ENCODE measurements around the gene DPYSL3.

DNA sequence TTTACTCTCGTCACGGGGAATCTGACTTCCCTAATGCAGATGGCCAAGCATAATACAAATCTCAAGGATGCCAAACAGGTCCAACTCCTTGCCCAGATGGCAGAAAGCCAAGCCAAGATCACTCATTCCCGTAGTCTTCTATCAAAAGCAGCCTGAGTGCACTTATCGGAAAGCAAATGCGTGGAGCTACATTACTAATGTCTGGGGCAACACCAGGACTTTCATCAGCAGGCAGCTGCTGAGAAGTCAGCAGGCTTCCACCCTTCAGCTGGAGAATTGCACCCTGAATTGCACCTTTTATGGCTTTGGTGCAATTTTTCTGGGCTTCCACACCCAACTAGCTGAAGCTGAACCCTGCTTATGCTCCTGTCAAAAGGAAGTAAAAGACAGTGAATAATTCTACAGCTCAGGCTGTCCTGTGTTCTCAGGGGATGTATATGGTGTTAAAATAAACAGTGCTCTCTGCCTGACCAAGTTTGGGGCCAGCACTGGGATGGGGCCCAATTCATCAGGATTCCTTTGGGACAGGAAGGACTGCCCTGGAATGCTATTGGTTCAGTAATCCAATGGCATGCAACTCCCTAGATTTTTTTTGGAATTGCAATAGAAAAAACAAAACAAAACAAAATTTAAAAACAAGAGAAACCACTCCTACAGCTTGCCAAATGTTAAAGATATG lies 92.6 kb downstream of the DPYSL3 start:
- TF ChIP-seq, protein P1, sequence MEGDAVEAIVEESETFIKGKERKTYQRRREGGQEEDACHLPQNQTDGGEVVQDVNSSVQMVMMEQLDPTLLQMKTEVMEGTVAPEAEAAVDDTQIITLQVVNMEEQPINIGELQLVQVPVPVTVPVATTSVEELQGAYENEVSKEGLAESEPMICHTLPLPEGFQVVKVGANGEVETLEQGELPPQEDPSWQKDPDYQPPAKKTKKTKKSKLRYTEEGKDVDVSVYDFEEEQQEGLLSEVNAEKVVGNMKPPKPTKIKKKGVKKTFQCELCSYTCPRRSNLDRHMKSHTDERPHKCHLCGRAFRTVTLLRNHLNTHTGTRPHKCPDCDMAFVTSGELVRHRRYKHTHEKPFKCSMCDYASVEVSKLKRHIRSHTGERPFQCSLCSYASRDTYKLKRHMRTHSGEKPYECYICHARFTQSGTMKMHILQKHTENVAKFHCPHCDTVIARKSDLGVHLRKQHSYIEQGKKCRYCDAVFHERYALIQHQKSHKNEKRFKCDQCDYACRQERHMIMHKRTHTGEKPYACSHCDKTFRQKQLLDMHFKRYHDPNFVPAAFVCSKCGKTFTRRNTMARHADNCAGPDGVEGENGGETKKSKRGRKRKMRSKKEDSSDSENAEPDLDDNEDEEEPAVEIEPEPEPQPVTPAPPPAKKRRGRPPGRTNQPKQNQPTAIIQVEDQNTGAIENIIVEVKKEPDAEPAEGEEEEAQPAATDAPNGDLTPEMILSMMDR (IDR thresholded peaks at IDR 0.05), result no peak
- TF ChIP-seq POLR2A (IDR thresholded peaks at IDR 0.05) (no peak), POLR2AphosphoS5 (IDR thresholded peaks at IDR 0.05) (peak; percentile 98), EP300 (IDR thresholded peaks at IDR 0.05) (no peak)

Measured in gastroesophageal sphincter (tissue), 3 donors.